CD4-positive, alpha-beta T cell treated with Interleukin-17A for 4 hours (primary cell): ENCODE results near the gene HDAC4.
A peak's percentile ranks its signal among the peaks of the same experiment; 100 is the strongest.

ENCODE experiments used
- DNase-seq: peaks from one replicate; pipeline ENCODE4 v3.0.0-alpha.2; 2020; ENCODE audit warnings: mixed read lengths

The HDAC4 gene

DNA sequence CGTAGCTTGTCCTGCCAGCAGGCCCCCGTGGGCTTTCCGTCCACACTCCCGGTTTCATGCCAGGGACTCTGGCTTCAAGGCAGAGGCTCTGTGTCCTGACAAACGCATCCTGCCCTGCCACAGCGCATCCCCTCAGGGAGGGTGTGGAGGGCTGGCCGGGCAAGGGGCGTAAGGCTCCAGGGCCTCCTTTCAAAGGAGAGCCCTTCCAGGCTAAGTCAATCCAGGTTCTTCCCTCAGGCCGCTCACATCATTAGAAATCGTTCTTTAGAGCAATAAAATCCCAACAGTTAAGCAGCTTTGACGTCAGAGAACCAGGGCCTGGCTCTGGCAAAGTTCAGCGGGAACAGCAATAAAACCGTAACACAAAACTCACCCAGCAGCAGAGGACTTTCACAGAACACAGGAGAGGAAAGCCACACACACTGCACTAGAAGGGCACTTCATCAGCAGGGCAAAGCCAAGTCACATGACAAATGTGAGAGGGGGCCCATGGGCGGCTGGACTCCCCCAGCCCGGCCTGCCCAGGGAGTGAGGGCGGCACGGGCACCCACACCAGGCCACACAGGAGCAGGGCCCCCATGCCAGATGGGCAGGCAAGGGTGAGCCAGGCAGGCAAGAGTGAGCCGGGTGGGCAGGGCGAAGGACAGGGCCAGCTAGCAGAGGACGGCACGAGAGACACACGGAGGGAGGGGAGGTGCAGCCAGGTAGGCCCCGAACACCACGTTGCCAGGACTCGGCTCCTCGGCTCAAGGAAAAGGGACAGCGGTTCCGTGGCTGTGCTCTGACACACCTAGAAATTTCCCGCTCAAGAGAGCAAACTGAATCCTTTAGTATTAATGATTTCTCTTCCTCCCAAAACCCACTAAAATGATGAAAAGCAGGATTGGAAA lies 52.0 kb downstream of the HDAC4 start:
- no peak for DNase-seq

DNA sequence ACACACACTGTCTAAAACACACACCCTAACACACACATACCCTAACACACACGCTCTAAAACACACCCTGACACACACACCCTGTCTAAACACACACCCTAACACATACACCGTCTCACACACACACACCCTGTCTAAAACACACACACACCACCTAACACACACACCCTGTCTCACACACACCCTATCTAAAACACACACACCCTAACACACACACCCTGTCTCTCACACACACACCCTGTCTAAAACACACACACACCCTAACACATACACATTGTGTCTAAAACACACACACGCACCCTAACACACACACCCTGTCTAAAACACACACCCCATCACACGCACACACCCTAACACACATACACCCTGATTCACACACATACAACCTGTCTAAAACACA lies 54.1 kb downstream of the HDAC4 start:
- DNase-seq = no peak

GRCh38 chr2:239345251-239345650 lies 55.6 kb downstream of the HDAC4 start:
- DNase-seq = no peak

DNA sequence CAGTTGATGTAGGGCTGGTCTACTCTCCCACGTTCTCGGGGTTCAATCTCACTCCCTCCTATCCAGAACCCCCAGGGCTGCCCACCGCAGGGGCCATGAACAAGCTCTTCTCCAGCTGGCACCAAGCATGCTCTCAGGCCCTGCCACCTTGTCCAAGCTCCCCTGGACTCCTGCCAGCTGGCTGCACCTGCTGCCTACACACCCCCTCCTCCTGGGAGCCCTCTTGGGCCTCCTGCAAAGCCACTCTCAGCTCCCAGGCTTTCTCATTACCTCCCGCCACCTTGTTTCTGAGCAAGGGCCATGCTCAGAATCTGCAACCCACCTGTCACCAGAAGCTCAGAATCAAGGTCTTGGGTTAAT lies 56.0 kb downstream of the HDAC4 start:
- no peak for DNase-seq

DNA sequence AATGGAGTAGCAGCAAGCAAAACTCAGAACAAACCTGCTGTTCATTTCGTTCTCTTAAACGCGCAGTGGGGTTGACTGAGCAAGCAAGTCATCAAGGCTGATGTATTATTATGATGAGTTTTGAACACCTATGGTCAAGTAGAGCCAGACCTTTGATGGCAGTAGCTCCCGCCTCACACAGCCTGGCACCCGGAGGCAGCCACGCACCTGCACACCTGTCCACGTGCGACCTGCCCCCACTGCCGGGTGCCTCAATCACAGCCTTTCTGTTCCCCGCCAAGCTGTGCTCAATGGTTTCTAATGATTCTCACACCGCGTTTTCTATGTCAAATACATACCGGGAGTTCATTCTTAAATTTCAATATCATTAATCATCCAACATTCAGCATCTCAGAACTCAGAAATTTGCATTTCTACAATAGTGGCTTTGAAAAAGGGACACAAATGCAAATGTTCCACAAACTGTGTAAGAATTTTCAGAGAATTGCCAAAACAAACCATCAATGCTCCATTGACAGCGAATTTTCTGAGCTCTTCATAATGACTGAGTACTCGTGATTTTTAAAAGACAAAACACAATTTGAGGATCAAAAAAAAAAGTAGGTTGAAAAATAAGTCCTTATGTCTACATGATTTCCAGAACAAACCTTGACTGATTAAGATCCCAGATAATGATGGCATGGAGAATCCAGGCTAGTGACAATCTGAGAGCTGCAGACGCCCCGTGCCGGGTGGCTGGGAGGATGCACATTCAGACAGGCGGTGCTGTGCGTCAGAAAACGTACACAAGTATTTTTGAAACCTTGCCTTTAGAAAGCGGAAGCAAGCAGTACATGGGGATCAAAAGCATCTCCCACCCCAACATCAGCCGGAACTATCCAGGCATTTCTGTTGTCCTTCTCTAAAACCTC lies 56.6 kb downstream of the HDAC4 start:
- no peak for DNase-seq

GRCh38 chr2:239343460-239343859 lies 57.4 kb downstream of the HDAC4 start:
- DNase-seq = no peak

DNA sequence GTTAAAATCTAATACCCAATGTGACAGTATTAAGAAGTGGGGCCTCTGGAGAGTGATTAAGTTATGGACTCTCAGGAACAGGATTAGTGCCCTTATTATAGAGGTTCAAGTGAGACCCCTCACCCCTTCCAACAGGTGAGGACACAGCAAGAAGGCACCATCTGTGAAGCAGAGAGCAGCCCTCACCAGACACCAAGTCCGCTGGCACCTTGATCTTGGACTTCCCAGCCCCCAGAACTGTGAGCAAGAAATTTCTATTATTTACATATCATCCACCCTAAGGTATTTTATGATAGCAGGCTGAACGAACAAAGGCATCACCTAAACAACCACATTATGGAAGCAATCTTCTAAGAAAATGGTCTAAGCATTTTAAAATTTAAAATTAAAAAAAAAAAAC lies 59.0 kb downstream of the HDAC4 start:
- no peak for DNase-seq

DNA sequence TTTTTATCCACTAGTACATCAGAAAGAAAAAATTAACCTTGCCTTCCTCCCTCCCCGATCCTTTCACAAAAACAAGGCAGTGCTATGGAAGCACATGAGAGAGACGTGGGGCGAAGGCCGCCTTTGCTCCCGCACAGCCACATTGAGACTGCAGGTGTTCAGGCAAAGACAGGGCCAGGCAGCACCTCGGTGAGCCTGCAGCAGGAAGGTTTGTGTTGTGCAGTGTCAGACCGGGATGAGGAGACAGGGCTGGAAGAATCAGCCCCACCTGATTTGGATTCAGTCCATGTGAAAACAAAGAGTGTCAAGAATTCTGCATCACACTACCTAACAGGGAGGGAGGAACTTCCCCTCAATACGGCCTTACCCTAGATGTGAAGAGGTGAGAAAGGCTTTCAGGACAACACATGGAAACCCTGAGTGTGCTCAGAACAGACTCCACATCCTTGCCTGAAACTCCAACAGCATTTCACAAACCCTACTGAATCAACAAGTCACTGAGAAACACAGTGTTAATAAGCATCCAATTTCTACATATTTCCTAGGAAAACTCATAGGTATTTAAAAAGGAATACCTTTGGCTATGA lies 59.6 kb downstream of the HDAC4 start:
- no peak for DNase-seq

DNA sequence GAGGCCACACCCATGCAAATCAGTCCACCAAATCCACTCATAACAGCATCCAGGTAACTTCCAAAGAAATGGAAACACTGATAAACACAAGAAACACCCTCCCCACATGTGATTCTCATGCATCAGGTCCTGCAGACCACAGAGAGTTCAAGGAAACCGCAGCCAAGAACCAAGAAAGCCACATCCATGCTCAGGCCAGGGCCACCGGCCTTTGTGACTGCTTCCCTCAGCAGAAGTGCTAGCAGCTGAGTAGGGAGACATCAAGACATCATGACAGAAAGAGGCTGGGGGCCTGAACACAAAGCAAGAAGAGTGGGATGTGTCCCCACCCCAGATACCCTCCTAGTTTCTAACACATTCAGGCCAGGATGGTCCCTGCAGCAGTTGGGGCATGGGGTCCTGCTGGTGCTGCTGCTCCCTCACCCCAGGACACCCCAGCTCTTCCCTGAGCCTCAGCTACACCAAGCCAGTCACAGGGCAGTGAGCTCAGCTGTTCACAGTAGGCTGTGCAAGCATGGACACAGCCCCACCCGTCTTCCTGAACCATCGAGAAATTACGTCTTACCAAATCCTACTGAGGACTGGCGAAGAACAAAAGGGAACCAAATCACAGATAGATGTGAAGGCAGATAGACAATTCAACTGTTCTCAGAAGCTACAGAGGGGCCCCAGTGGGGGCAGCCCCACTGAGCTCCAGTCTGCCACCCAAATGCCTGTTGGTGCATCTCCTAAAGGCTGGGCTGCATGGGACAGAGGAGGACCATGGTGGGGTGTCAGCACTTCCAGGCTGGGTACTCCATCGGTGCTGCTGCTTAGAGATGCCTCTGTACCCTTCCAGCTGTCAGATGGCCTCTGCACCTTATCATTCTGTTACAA lies 60.9 kb downstream of the HDAC4 start:
- peak; percentile 31 for DNase-seq

DNA sequence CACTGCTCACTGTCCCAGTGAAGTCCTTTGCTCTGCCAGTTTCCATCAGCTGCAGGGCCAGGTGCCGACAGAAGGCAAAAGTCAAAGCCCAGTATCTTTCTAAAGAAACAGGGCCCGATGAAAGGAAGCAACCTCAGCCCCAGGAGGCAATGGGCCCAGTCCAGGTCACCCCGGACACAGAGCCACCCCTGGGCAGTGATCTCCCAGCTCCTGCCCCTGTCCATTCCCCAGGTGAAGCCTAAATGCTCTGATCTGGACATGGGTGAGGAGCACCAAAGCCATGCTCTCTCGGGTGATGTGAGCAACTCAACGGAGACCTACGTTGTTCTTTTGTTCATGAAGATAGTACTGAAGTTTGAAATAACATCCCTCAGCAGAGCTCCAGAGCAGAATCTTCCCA lies 61.6 kb downstream of the HDAC4 start:
- DNase-seq = no peak

- no peak for DNase-seq
Measured at GRCh38 chr2:239337877-239338484, 62.8 kb downstream of the HDAC4 start.

- no peak for DNase-seq
Measured at GRCh38 chr2:239337122-239337876, 63.5 kb downstream of the HDAC4 start.

DNA sequence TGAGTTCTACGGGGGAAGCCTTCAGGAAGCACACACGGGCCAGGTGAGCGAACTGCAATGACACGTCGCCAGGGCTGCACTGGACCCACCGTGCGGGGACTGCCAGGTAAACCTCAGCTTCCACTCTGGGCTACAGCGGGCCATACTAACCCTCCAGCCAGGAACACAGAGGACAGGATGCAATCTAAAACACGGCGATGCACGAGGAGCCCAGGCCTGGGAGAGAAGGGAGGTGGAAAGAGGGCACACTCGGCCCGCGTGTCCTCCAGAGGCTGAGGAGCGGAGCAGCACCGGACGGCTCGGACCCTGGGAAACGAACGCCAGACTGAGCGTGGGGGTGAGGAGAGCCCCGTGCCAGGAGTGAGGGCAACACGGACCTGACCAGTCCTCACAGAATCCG lies 69.3 kb downstream of the HDAC4 start:
- DNase-seq = no peak

- no peak for DNase-seq
Measured at GRCh38 chr2:239330836-239331235, 70.0 kb downstream of the HDAC4 start.

GRCh38 chr2:239329972-239330572 lies 70.7 kb downstream of the HDAC4 start:
- no peak for DNase-seq

DNA sequence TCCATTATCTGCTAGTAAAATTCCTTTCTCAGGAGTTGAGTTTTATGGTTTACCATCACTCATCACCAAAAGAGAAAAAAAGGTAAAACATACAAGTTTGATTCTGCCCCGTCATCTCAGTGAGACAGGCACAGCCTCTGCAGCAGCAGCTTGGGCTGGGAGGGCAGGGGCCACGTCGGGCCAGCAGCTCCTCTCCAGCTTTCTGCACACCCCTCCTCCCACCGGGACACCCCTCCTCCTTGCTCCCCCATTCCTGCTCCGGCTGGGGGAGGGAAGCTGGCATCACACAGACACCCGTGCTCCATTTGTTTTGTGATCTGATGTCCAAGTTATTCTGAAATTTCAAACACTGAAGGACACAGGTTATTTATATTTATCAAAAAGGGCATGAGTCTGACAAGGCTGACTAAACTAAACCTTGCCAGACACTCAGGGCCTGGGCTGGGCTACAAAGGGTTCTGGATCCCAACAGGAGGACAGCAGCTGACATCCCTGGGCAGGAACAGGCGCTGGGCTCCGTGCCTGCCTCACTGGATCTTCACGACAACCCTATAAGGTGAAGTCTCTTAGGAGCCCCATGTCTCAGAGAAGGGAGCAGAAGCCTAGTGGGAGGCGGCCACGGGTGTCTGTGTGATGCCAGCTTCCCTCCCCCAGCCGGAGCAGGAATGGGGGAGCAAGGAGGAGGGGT lies 71.4 kb downstream of the HDAC4 start:
- DNase-seq = no peak

DNA sequence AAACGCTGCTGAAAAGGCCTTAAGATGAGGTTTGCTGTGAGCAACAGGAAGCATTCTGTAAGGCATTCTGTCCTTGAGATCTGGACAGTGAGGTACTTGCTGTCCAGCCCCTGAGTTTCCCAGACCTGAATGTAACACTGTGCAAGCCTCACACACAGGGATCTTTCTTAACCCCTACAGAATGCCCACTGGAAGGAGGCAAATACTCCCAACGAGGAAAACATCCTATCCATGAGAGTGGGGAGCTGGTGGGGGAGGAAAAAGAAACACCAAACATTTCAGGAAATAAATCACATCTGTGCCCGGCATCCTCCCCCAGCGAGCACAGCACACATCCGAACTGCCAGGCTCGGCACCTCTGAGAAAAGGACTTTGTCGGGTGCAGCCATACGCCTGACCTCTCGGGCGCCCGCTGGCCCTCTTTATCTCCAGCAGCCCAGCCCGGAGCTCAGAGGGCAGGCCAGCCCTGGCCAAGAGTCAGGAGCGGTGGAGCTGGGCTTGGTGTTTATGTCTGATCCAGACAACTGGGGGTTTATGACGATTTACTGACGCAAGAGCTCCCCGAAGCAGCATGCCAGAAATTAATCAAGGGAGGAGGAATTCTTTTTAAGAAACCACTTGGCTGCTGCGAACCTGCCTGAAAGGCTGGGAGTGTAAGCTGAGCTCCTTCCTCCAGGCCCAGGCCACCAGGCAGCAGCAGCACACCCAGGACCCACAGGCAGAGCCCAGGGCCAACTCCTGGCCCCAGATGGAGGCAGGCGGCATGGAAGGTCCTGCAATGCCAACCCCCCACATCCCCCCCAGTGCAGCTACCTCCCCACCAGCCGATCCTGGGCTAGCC lies 72.2 kb downstream of the HDAC4 start:
- DNase-seq = no peak

- peak; percentile 23 for DNase-seq
Measured at GRCh38 chr2:239327536-239328350, 73.1 kb downstream of the HDAC4 start.
